GM18873 (cell line): ENCODE data around the gene RSPH6A.

Experiments
- ATAC-seq: cut with Tn5 transposase; IDR thresholded peaks from one replicate; pipeline ENCODE4 v1.9.1; 2021; ENCODE audit warnings: mild to moderate bottlenecking, moderate library complexity, moderate number of reproducible peaks; ENCODE audit not compliant: unreplicated experiment, low FRiP score

The RSPH6A gene

GRCh38 chr19:45814851-45815480, at the start of gene RSPH6A:
RSPH6A (minus strand) TSS chr19:45815308; CDS start chr19:45815176, 132 bp downstream.
- no peak for ATAC-seq

- no peak for ATAC-seq
Observed at GRCh38 chr19:45864629-45865082, 49.5 kb upstream of the RSPH6A start.

- ATAC-seq = no peak
Observed at GRCh38 chr19:45863840-45864628, 48.9 kb upstream of the RSPH6A start, which contains the start of gene FOXA3. FOXA3 (plus strand) TSS chr19:45864326; CDS start chr19:45864457, 131 bp downstream.

- ATAC-seq = no peak
Observed at GRCh38 chr19:45863335-45863839, 48.3 kb upstream of the RSPH6A start.

GRCh38 chr19:45862564-45863334, 47.6 kb upstream of the RSPH6A start, which contains the start of gene SYMPK:
SYMPK (minus strand) TSS chr19:45863147; CDS start chr19:45854495, 8,652 bp downstream.
- peak; percentile 88 for ATAC-seq

GRCh38 chr19:45862271-45862563, 47.1 kb upstream of the RSPH6A start:
- no peak for ATAC-seq

GRCh38 chr19:45860359-45861259, 45.5 kb upstream of the RSPH6A start:
- no peak for ATAC-seq

- ATAC-seq = no peak
Observed at GRCh38 chr19:45854167-45854778, 39.2 kb upstream of the RSPH6A start.

GRCh38 chr19:45852983-45853382, 37.9 kb upstream of the RSPH6A start:
- ATAC-seq = no peak

- no peak for ATAC-seq
Observed at GRCh38 chr19:45852145-45852750, 37.1 kb upstream of the RSPH6A start.

GRCh38 chr19:45848922-45849321, 33.8 kb upstream of the RSPH6A start:
- no peak for ATAC-seq

GRCh38 chr19:45847663-45848062, 32.6 kb upstream of the RSPH6A start:
- no peak for ATAC-seq

GRCh38 chr19:45842198-45842597, 27.1 kb upstream of the RSPH6A start:
- ATAC-seq = no peak

- no peak for ATAC-seq
Observed at GRCh38 chr19:45834970-45835369, 19.9 kb upstream of the RSPH6A start.

- no peak for ATAC-seq
Observed at GRCh38 chr19:45828945-45829344, 13.8 kb upstream of the RSPH6A start.

- ATAC-seq = no peak
Observed at GRCh38 chr19:45828523-45828922, 13.4 kb upstream of the RSPH6A start.

- no peak for ATAC-seq
Observed at GRCh38 chr19:45827459-45828093, 12.5 kb upstream of the RSPH6A start.

GRCh38 chr19:45826934-45827333, 11.8 kb upstream of the RSPH6A start:
- ATAC-seq = no peak
